A673 (cell line): ENCODE results near the gene OCIAD1. TPM values are rescaled to one million over a fixed set of nuclear protein-coding genes. Genes with fewer than 3 reads are reported as not detected.
"Not testable (repeated sequence)": the region's sequence is repeated elsewhere in the genome, so short reads cannot be mapped to it uniquely, and the experiment has no call there.

ENCODE experiments used
- BruUV-seq: library from RNA; stranded (reverse); fragments of 400-500 nt; replicated peaks from 2 replicates; lab custom pipeline; 2021; lab: Mats Ljungman, UMichigan
- CTCF ChIA-PET: fragments of 300-600 bp; sonication (Branson Sonifier 250); formaldehyde crosslinking; loops from one replicate; lab custom pipeline; 2022; ENCODE audit warnings: antibody characterized with exemption; lab: Charles Lee
- POLR2A ChIA-PET: fragments of 300-600 bp; sonication (Branson Sonifier 250); formaldehyde crosslinking; loops from one replicate; lab custom pipeline; 2022; ENCODE audit warnings: antibody characterized with exemption; ENCODE audit not compliant: low non-redundant PET; lab: Charles Lee
- DNase-seq: peaks from one replicate; pipeline ENCODE4 v3.0.0-alpha.2; 2015; ENCODE audit warnings: low spot score
- H3K27ac ChIP-seq: fragments of 200-600 bp; sonication (generic); 2 replicates; pipeline ENCODE4 v1.5.1; 2016; ENCODE audit warnings: mixed run types, low read depth, mild to moderate bottlenecking, mixed read lengths, antibody characterized with exemption, low read length; ENCODE audit not compliant: poor library complexity, severe bottlenecking
- H3K27me3 ChIP-seq: fragments of 200-600 bp; sonication (generic); replicated peaks from 2 replicates; pipeline ENCODE4 v1.6.1; 2017; ENCODE audit warnings: mixed run types, low read depth, mild to moderate bottlenecking, mixed read lengths, antibody characterized with exemption, low read length; ENCODE audit not compliant: insufficient read depth, poor library complexity
- H3K36me3 ChIP-seq: fragments of 200-600 bp; sonication (generic); 2 replicates; pipeline ENCODE4 v1.6.1; 2016; ENCODE audit warnings: mixed run types, mild to moderate bottlenecking, mixed read lengths, antibody characterized with exemption, low read length; ENCODE audit not compliant: insufficient read depth, poor library complexity, severe bottlenecking
- H3K4me1 ChIP-seq: fragments of 200-600 bp; sonication (generic); 2 replicates; pipeline ENCODE4 v1.6.1; 2017; ENCODE audit warnings: mixed run types, mild to moderate bottlenecking, mixed read lengths, antibody characterized with exemption, low read length; ENCODE audit not compliant: insufficient read depth, poor library complexity, severe bottlenecking
- H3K4me3 ChIP-seq: fragments of 200-600 bp; sonication (generic); 2 replicates; pipeline ENCODE4 v1.5.1; 2016; ENCODE audit warnings: low read depth, mixed run types, mild to moderate bottlenecking, mixed read lengths, low read length; ENCODE audit not compliant: poor library complexity, severe bottlenecking
- H3K9me3 ChIP-seq: fragments of 200-600 bp; sonication (generic); 2 replicates; pipeline ENCODE4 v1.6.1; 2016; ENCODE audit warnings: mixed run types, low read depth, mild to moderate bottlenecking, mixed read lengths, antibody characterized with exemption, low read length; ENCODE audit not compliant: poor library complexity, severe bottlenecking
- CTCF ChIP-seq: fragments of 300-800, 200-600 bp; sonication (generic); conservative IDR thresholded peaks from 2 replicates; pipeline ENCODE4 v1.5.1; 2017; ENCODE audit warnings: low read depth, mild to moderate bottlenecking, antibody characterized with exemption, low read length, moderate library complexity, mixed read lengths
- EZH2 ChIP-seq: fragments of 200-600 bp; sonication (generic); IDR thresholded peaks from 2 replicates; pipeline ENCODE4 v1.6.1; 2017; ENCODE audit warnings: borderline replicate concordance, low read depth, mild to moderate bottlenecking, mixed read lengths, antibody characterized with exemption, low read length; ENCODE audit not compliant: poor library complexity, severe bottlenecking
- intact Hi-C: fragments of 100-400 bp; cut with micrococcal nuclease; formaldehyde crosslinking; loops from one replicate; pipeline ENCODE4 v1.10.0; 2022; ENCODE audit not compliant: unreplicated experiment
- total RNA-seq: library from RNA; stranded (reverse); gene quantifications from 2 replicates; pipeline ENCODE4 v1.2.3, GENCODE V29; 2021

Gene OCIAD1
- total RNA-seq, 1 experiment from 2014 or later = 138 TPM

DNA sequence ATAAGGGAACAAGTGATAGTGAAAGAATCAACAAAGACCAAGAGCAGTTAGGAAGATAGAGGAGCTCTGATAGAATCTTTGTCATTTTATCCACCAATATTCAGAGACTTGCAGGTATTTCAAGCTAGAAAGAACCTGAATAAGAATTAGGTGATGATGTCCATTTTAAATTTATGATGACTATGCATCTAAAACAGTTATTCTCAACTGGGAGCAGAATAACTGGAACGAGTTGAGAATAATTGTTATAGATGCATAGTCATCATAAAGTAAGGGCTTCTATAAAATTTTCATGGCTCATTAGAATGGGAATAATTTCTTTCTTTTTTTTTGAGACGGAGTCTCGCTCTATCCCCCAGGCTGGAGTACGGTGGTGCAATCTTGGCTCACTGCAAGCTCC, 5.8 kb downstream of the OCIAD1 start:
- H3K27me3 ChIP-seq = no peaks in the 10 kb centered on the region
- H3K9me3 ChIP-seq = no peaks in the 10 kb centered on the region
- H3K36me3 ChIP-seq = peaks cover 54% of the 10 kb centered on the region
- no peak overlapping the region for H3K4me3 ChIP-seq
- peaks cover 5% of the 10 kb centered on the region for H3K4me1 ChIP-seq
- DNase-seq = no peak
- intact Hi-C loops = no loop called here
- ChIA-PET CTCF (no interaction called here), POLR2A (no interaction called here)
- no peak for TF ChIP-seq EZH2
- no peak for TF ChIP-seq CTCF
- no TSS peak for BruUV-seq
- no peak overlapping the region for H3K27ac ChIP-seq

DNA sequence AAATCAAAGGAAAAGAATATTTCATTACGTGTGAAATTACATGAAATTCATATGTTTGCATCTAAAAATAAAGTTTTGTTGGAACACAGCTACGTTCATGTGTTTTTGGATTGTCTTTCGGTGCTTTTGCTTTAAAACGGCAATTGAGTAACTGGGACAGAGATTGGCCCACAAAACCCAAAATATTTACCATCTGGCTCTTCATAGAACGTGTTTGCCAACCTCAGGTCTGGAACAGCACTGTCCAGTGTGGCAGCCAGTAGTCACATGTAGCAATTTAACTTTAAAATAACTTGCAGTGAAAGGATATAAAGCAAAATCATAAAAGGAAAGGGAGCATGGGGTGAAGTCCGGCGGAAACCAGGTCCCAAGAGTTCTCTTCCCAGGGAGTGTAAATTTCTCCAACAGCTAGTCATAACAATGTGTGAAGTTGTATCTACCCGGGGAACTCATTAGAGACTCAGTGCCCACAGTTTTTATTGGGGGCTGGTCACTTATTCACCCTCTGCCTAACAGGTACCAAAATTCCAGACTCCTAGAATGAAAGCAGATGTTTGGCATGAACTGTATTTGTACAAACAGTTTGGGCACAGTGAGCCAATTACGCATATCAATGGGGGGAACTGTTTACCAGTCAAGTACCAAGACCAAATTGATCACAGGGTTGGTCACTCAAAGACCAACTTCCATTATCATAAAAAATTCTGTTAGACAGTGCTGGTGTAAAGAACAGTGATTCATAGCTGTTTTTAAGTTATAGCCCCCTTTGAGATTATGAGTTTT, 10.3 kb downstream of the OCIAD1 start:
- ChIA-PET CTCF (no interaction called here), POLR2A (no interaction called here)
- intact Hi-C loops = loop anchor here (5.0 kb wide), 1 partner anchor 249 kb away; no protein-coding TSS in a partner anchor
- TF ChIP-seq EZH2 (no peak), CTCF (no peak)
- Histone ChIP-seq H3K9me3 (no peaks in the 10 kb centered on the region), H3K36me3 (peaks cover 60% of the 10 kb centered on the region), H3K4me1 (no peaks in the 10 kb centered on the region), H3K27ac (no peak overlapping the region), H3K27me3 (no peaks in the 10 kb centered on the region), H3K4me3 (no peak overlapping the region)
- no TSS peak for BruUV-seq
- DNase-seq = no peak

- Histone ChIP-seq H3K4me3 (no peak overlapping the region), H3K4me1 (no peaks in the 10 kb centered on the region), H3K36me3 (peaks cover 49% of the 10 kb centered on the region), H3K27me3 (no peaks in the 10 kb centered on the region), H3K27ac (no peak overlapping the region), H3K9me3 (no peaks in the 10 kb centered on the region)
- POLR2A ChIA-PET = no interaction called here
- no peak for DNase-seq
- intact Hi-C loops = loop anchor here (5.0 kb wide), 1 partner anchor 253 kb away; no protein-coding TSS in a partner anchor
- TF ChIP-seq CTCF (no peak), EZH2 (no peak)
- no TSS peak for BruUV-seq
- CTCF ChIA-PET = no interaction called here
Observed at GRCh38 chr4:48844843-48845242, 14.0 kb downstream of the OCIAD1 start.

DNA sequence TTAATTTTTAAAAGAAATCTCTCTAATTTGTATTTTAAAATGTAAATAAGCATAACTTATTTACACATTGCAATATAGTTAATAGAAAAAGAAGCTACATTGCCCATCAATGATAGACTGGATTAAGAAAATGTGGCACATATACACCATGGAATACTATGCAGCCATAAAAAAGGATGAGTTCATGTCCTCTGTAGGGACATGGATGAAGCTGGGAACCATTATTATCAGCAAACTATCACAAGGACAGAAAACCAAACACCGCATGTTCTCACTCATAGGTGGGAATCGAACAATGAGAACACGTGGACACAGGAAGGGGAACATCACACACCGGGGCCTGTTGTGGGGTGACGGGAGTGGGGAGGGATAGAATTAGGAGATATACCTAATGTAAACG, 17.9 kb downstream of the OCIAD1 start:
- peaks cover 42% of the 10 kb centered on the region for H3K36me3 ChIP-seq
- H3K4me3 ChIP-seq, CTCF ChIA-PET, intact Hi-C loops, H3K27ac ChIP-seq, H3K4me1 ChIP-seq, DNase-seq, H3K27me3 ChIP-seq, H3K9me3 ChIP-seq, POLR2A ChIA-PET: not testable (repeated sequence)
- BruUV-seq = TSS peak; percentile 7
